ENCODE measurements around the gene TULP4. TPM values are rescaled to one million over a fixed set of nuclear protein-coding genes. Genes with fewer than 3 reads are reported as not detected.
"Not testable (repeated sequence)": the region's sequence is repeated elsewhere in the genome, so short reads cannot be mapped to it uniquely, and the experiment has no call there.

Gene TULP4
- polyA plus RNA-seq, 1 donor from 2014 or later = 42.3 TPM

GRCh38 chr6:158285656-158286021 is 26.6 kb upstream of the TULP4 start:
- Mint-ChIP-seq H3K27ac (peak overlapping the region in 1 of 3 donors; percentile 95), H3K4me3 (no peak overlapping the region), H3K36me3 (peaks cover 3% of the 10 kb centered on the region), H3K27me3 (no peaks in the 10 kb centered on the region), H3K9me3 (no peaks in the 10 kb centered on the region), H3K4me1 (peaks cover 36 to 47% (median 36%) of the 10 kb centered on the region in 3 donors)

GRCh38 chr6:158286413-158286812 is 25.9 kb upstream of the TULP4 start:
- Mint-ChIP-seq H3K27ac (peak overlapping the region in 1 of 3 donors; percentile 6), H3K4me3 (no peak overlapping the region), H3K4me1 (peaks cover 44 to 54% (median 44%) of the 10 kb centered on the region in 3 donors), H3K27me3 (no peaks in the 10 kb centered on the region), H3K36me3 (peaks cover 2% of the 10 kb centered on the region), H3K9me3 (no peaks in the 10 kb centered on the region)

GRCh38 chr6:158287047-158287446 is 25.2 kb upstream of the TULP4 start:
- H3K4me1 Mint-ChIP-seq = peaks cover 46 to 59% (median 49%) of the 10 kb centered on the region in 3 donors
- no peak overlapping the region for H3K27ac Mint-ChIP-seq

GRCh38 chr6:158290040-158290439 is 22.2 kb upstream of the TULP4 start:
- H3K4me3 Mint-ChIP-seq = peak overlapping the region; percentile 68 to 91 (median 86)
- no peaks in the 10 kb centered on the region for H3K9me3 Mint-ChIP-seq
- H3K36me3 Mint-ChIP-seq = peaks cover 4% of the 10 kb centered on the region
- peak overlapping the region; percentile 89 to 99 (median 96) for H3K27ac Mint-ChIP-seq
- H3K27me3 Mint-ChIP-seq = no peaks in the 10 kb centered on the region
- H3K4me1 Mint-ChIP-seq = peaks cover 52 to 59% (median 56%) of the 10 kb centered on the region in 3 donors

More at GRCh38 chr6:158287047-158287446, 25.2 kb upstream of the TULP4 start:
- H3K36me3 Mint-ChIP-seq = peaks cover 2% of the 10 kb centered on the region
- no peak overlapping the region for H3K4me3 Mint-ChIP-seq
- H3K27me3 Mint-ChIP-seq = no peaks in the 10 kb centered on the region
- no peaks in the 10 kb centered on the region for H3K9me3 Mint-ChIP-seq

- Mint-ChIP-seq H3K36me3 (peaks cover 4% of the 10 kb centered on the region), H3K27me3 (no peaks in the 10 kb centered on the region), H3K4me1 (peaks cover 52 to 58% (median 55%) of the 10 kb centered on the region in 3 donors), H3K9me3 (no peaks in the 10 kb centered on the region), H3K27ac (peak overlapping the region; percentile 89 to 99 (median 96)), H3K4me3 (peak overlapping the region; percentile 68 to 91 (median 86))
Observed at GRCh38 chr6:158290659-158291058, 21.6 kb upstream of the TULP4 start.

GRCh38 chr6:158292016-158292415 is 20.2 kb upstream of the TULP4 start:
- Mint-ChIP-seq H3K36me3 (peaks cover 9% of the 10 kb centered on the region), H3K27ac (peak overlapping the region in 1 of 3 donors; percentile 96), H3K27me3 (no peaks in the 10 kb centered on the region), H3K4me3 (peak overlapping the region in 2 of 4 donors; percentile 37 to 85), H3K4me1 (peaks cover 43 to 60% (median 49%) of the 10 kb centered on the region in 3 donors), H3K9me3 (peaks cover 3 to 9% (median 7%) of the 10 kb centered on the region in 3 donors)

GRCh38 chr6:158293122-158293521 is 19.1 kb upstream of the TULP4 start:
- peaks cover 42 to 54% (median 49%) of the 10 kb centered on the region in 3 donors for H3K4me1 Mint-ChIP-seq
- peak overlapping the region in 3 of 4 donors; percentile 61 to 85 (median 74) for H3K4me3 Mint-ChIP-seq
- no peaks in the 10 kb centered on the region for H3K27me3 Mint-ChIP-seq
- peaks cover 8% of the 10 kb centered on the region for H3K36me3 Mint-ChIP-seq
- H3K27ac Mint-ChIP-seq = peak overlapping the region; percentile 31 to 96 (median 78)
- peaks cover 3 to 12% (median 9%) of the 10 kb centered on the region in 3 donors for H3K9me3 Mint-ChIP-seq

GRCh38 chr6:158295976-158296853 is 16.1 kb upstream of the TULP4 start:
- Mint-ChIP-seq H3K36me3 (peaks cover 15% of the 10 kb centered on the region), H3K4me1 (peaks cover 29 to 39% (median 31%) of the 10 kb centered on the region in 3 donors), H3K9me3 (peaks cover 3 to 12% (median 9%) of the 10 kb centered on the region in 3 donors), H3K27ac (peak overlapping the region; percentile 27 to 87 (median 64))
- not testable (repeated sequence) for H3K27me3 Mint-ChIP-seq, H3K4me3 Mint-ChIP-seq

GRCh38 chr6:158296854-158297324 is 15.4 kb upstream of the TULP4 start:
- not testable (repeated sequence) for H3K27me3 Mint-ChIP-seq
- peaks cover 15% of the 10 kb centered on the region for H3K36me3 Mint-ChIP-seq
- H3K4me1 Mint-ChIP-seq = peaks cover 23 to 36% (median 26%) of the 10 kb centered on the region in 3 donors
- H3K9me3 Mint-ChIP-seq = peaks cover 3 to 12% (median 9%) of the 10 kb centered on the region in 3 donors
- peak overlapping the region in 1 of 4 donors; percentile 65 for H3K4me3 Mint-ChIP-seq
- H3K27ac Mint-ChIP-seq = peak overlapping the region in 1 of 3 donors; percentile 87

GRCh38 chr6:158297657-158298056 is 14.6 kb upstream of the TULP4 start:
- H3K9me3 Mint-ChIP-seq = peaks cover 3 to 12% (median 9%) of the 10 kb centered on the region in 3 donors
- H3K4me1 Mint-ChIP-seq = peaks cover 17 to 32% (median 19%) of the 10 kb centered on the region in 3 donors
- peaks cover 15% of the 10 kb centered on the region for H3K36me3 Mint-ChIP-seq
- H3K27ac Mint-ChIP-seq, H3K4me3 Mint-ChIP-seq, H3K27me3 Mint-ChIP-seq: not testable (repeated sequence)

- Mint-ChIP-seq H3K36me3 (peaks cover 19% of the 10 kb centered on the region), H3K9me3 (peaks cover 3 to 12% (median 9%) of the 10 kb centered on the region in 3 donors), H3K27ac (peak overlapping the region in 1 of 3 donors; percentile 35), H3K4me1 (peaks cover 1 to 13% (median 6%) of the 10 kb centered on the region in 3 donors)
- H3K27me3 Mint-ChIP-seq, H3K4me3 Mint-ChIP-seq: not testable (repeated sequence)
Observed at GRCh38 chr6:158300306-158301143, 11.7 kb upstream of the TULP4 start.

- H3K4me1 Mint-ChIP-seq, H3K27me3 Mint-ChIP-seq, H3K9me3 Mint-ChIP-seq, H3K4me3 Mint-ChIP-seq, H3K27ac Mint-ChIP-seq: not testable (repeated sequence)
- H3K36me3 Mint-ChIP-seq = peaks cover 14% of the 10 kb centered on the region
Observed at GRCh38 chr6:158301561-158301960, 10.7 kb upstream of the TULP4 start.

- H3K4me1 Mint-ChIP-seq, H3K9me3 Mint-ChIP-seq, H3K27me3 Mint-ChIP-seq, H3K27ac Mint-ChIP-seq, H3K4me3 Mint-ChIP-seq: not testable (repeated sequence)
- peaks cover 14% of the 10 kb centered on the region for H3K36me3 Mint-ChIP-seq
Observed at GRCh38 chr6:158302195-158302796, 10.0 kb upstream of the TULP4 start.

- Mint-ChIP-seq H3K4me1 (peaks cover 1 to 6% (median 5%) of the 10 kb centered on the region in 3 donors), H3K36me3 (peaks cover 13% of the 10 kb centered on the region), H3K27me3 (no peaks in the 10 kb centered on the region), H3K27ac (no peak overlapping the region), H3K4me3 (no peak overlapping the region), H3K9me3 (no peaks in the 10 kb centered on the region)
Observed at GRCh38 chr6:158303210-158303731, 9.0 kb upstream of the TULP4 start.

Measured in IgD-negative memory B cell (primary cell).